ENCODE results near the gene ZFYVE28. TPM values are rescaled to one million over a fixed set of nuclear protein-coding genes. Genes with fewer than 3 reads are reported as not detected.
A peak's percentile ranks its signal among the peaks of the same experiment; 100 is the strongest.

Gene ZFYVE28
- total RNA-seq, 2 donors from 2014 or later: 49.4 to 63.6 TPM

DNA sequence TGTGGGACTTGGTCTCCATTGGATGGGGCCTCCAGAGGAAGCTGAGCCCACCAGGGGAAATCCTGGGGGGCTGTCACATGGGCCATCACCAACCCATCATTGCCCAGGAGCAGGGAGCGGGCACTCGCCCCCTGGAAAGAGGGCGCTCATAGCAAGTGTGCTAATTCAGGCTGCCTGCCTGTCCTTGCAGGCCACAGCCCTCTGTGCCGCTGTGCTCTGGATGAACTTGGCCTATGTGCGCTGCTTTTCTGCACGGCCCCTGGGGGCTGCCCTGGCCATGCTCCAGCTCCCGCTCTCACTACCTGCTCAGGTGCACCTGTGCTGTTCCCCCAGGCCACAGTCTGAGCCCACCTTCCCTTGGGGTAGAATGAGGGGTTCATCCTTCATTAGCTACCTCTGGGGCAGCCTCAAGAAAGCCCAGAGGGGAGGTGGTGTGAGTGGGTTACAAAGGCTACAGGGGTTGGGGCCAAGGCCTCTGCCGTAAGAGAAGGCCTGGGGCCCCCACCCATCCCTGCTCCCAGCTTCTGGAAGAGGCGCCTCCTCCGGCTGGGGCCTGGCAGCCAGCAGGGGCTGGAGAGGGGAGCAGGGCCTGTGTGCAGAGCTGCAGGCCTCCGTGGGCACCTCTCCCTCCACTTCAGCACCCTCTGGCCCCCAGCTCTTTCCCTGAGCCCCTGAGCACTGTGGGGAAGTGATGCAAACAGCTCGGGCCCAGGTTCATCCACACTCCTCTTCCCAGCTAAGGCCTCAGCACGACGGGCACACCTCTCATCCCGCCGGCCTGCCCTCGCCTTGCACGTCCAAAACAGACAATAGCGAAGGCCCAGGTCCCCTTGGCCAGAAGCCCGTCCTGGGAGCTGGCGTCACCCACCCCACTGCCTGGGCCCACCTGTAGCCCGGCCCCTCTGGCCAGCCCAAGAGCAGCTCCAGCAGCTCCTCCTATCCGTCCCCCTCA lies 9.2 kb upstream of the ZFYVE28 start:
- Mint-ChIP-seq H3K36me3 (ENCODE audit: low read depth) (no peaks in the 10 kb centered on the region), H3K27me3 (peaks cover 7% of the 10 kb centered on the region), H3K27ac (no peak overlapping the region), H3K4me3 (no peak overlapping the region), H3K4me1 (peaks cover 5% of the 10 kb centered on the region)
- H3K9me3 ChIP-seq (ENCODE audit: control insufficient read depth, low read length, poor library complexity, severe bottlenecking): no peaks in the 10 kb centered on the region
- DNase-seq (no peak), ATAC-seq (no peak)

DNA sequence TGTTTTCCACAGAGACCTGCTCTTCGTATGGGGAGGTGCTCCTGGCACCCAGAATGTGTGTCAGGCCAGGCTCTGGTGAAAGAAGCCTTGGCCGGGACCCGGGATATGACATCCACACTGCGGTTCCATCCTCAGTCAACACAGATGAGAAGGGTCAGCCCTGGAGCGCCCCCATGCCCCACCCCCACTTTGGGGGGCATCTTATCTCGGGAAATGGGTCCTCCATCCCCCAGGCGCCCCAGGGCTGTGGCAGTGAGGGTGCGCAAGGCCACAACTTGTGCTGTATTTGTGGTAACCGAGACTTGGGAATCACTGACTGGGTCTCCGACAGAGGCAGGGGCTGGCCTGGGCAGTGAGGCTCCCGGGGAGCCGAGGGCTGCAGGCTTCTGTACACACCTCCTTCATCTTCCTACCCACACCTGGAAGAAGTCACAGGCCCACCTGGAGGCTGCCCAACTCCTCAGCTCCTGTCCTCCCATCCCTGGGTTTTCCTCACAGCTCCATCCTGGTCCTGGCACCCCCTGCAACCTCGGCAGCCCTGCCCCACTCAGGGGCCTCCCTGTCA lies 8.3 kb upstream of the ZFYVE28 start:
- DNase-seq (no peak), ATAC-seq (no peak)
- no peaks in the 10 kb centered on the region for H3K36me3 Mint-ChIP-seq (ENCODE audit: low read depth)

GRCh38 chr4:2426069-2426397 lies 7.6 kb upstream of the ZFYVE28 start:
- Mint-ChIP-seq H3K27ac (no peak overlapping the region), H3K27me3 (peaks cover 7% of the 10 kb centered on the region), H3K4me1 (peaks cover 5% of the 10 kb centered on the region), H3K36me3 (ENCODE audit: low read depth) (no peaks in the 10 kb centered on the region), H3K4me3 (no peak overlapping the region)
- ATAC-seq (no peak), DNase-seq (no peak)
- H3K9me3 ChIP-seq (ENCODE audit: control insufficient read depth, low read length, poor library complexity, severe bottlenecking): no peaks in the 10 kb centered on the region

More for the DNA sequence above, 8.3 kb upstream of the ZFYVE28 start:
- peaks cover 7% of the 10 kb centered on the region for H3K27me3 Mint-ChIP-seq
- H3K4me1 Mint-ChIP-seq: peaks cover 5% of the 10 kb centered on the region
- no peak overlapping the region for H3K27ac Mint-ChIP-seq
- H3K9me3 ChIP-seq (ENCODE audit: control insufficient read depth, low read length, poor library complexity, severe bottlenecking): no peaks in the 10 kb centered on the region
- H3K4me3 Mint-ChIP-seq: no peak overlapping the region

DNA sequence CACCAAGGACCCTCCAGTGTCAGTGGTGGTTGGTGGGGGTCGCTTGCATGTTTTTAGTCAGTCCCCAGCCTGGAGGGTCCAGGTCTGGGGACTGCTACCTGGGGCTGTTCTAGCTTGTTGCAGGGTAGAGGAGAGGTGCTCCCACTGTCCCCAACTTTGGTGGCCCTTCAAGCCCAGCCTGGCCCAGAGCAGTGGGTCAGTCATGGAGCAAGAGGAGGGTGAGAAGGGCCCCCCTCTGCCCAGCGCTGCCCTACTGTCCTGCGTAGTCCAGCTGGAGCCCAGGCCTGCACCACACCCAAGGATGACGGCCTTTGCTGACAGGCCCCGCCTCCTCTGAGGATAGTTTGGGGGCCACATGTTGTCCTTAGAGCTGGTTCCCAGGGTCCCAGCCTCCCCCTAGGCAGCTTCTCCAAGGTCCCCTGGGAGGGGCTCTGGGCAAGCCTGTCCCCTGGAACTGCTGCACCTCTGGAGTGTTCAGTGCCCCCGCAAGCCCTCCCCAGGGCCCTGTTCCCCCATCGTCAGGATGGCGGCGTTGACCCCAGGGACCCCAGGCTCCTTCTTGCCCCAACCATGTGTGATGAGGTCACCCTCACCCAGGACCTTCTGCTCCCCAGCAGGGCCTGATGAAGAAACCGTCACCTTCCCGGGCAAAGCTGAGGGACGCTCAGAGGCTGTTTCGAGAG lies 7.1 kb upstream of the ZFYVE28 start:
- peak overlapping the region; percentile 19 for H3K27ac Mint-ChIP-seq
- H3K9me3 ChIP-seq (ENCODE audit: control insufficient read depth, low read length, poor library complexity, severe bottlenecking): no peaks in the 10 kb centered on the region
- peaks cover 5% of the 10 kb centered on the region for H3K4me1 Mint-ChIP-seq
- ATAC-seq (no peak), DNase-seq (no peak)
- no peaks in the 10 kb centered on the region for H3K36me3 Mint-ChIP-seq (ENCODE audit: low read depth)
- no peak overlapping the region for H3K4me3 Mint-ChIP-seq
- H3K27me3 Mint-ChIP-seq: peaks cover 7% of the 10 kb centered on the region

DNA sequence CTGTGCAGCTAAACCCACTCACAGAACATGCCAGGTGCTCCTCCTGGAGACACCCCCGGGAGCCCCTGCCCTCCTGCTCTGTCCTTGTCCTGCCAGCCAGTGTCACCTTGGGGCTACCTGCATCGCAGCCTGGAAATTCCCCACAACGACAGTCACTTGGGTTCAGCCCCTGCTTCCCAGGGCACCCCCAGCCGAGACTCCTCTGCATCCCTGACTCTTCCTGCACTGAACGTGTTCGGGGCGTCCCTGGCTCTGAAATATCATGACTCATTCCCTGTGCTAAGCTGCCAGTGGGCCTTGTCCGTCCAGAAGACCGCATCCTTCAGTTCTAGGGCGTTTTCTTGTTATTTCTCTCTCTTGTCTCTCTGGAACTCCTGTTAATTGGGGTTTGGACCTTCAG lies 6.1 kb upstream of the ZFYVE28 start:
- no peaks in the 10 kb centered on the region for H3K9me3 ChIP-seq (ENCODE audit: control insufficient read depth, low read length, poor library complexity, severe bottlenecking)
- Mint-ChIP-seq H3K36me3 (ENCODE audit: low read depth) (no peaks in the 10 kb centered on the region), H3K27ac (peak overlapping the region; percentile 19), H3K4me1 (peaks cover 13% of the 10 kb centered on the region), H3K4me3 (no peak overlapping the region), H3K27me3 (peaks cover 7% of the 10 kb centered on the region)
- no peak for ATAC-seq
- DNase-seq: no peak

DNA sequence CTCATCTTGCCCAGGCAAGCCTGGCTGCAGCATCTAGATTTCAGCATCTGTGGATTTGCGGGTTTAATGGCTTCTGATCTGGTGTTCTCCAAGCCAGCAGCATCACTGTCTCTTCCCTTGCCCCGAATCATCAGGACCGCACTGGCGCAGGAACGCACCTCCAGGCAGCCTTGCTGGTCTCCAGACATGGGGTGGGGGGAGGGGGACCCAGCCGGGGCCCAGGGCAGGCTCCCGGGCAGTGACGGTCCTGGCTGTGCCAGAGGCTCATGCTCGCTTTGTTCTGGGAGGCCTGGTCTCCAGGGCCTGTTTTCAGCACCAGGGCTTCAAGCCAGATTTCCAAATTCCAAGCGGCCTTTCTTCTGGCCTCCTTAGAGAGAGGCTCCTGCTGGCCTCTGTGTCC lies 5.2 kb upstream of the ZFYVE28 start:
- Mint-ChIP-seq H3K4me1 (peaks cover 19% of the 10 kb centered on the region), H3K27me3 (peaks cover 2% of the 10 kb centered on the region)
- no peak for DNase-seq

DNA sequence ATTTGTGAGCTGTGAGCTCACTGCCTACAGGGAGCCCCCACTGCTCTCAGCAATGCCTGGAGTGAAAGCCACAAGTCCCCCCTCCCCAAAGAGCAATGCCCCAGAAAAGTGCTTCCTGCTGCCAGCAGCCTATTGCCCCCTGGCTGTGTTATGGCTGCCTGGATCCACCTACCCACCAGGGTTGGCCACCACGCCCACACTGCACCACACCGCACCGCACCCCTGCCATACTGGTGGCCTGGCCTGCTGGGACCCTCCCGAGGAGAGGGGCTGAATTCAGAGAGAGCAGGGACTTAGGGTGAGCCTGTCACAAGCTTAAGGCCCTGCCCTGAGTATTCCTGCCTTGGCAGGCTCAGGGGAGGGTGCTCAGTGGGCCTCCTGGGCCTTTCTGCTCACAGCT lies 4.6 kb upstream of the ZFYVE28 start:
- H3K36me3 Mint-ChIP-seq (ENCODE audit: low read depth): no peaks in the 10 kb centered on the region
- H3K9me3 ChIP-seq (ENCODE audit: control insufficient read depth, low read length, poor library complexity, severe bottlenecking): no peaks in the 10 kb centered on the region
- H3K27ac Mint-ChIP-seq: no peak overlapping the region
- no peak overlapping the region for H3K4me3 Mint-ChIP-seq
- no peaks in the 10 kb centered on the region for H3K27me3 Mint-ChIP-seq
- H3K4me1 Mint-ChIP-seq: peaks cover 19% of the 10 kb centered on the region
- DNase-seq (no peak), ATAC-seq (no peak)

More for the DNA sequence above, 5.2 kb upstream of the ZFYVE28 start:
- H3K36me3 Mint-ChIP-seq (ENCODE audit: low read depth): no peaks in the 10 kb centered on the region
- no peak overlapping the region for H3K27ac Mint-ChIP-seq
- H3K4me3 Mint-ChIP-seq: no peak overlapping the region
- ATAC-seq: no peak
- H3K9me3 ChIP-seq (ENCODE audit: control insufficient read depth, low read length, poor library complexity, severe bottlenecking): no peaks in the 10 kb centered on the region

- no peak for DNase-seq
- H3K9me3 ChIP-seq (ENCODE audit: control insufficient read depth, low read length, poor library complexity, severe bottlenecking): no peaks in the 10 kb centered on the region
- H3K27me3 Mint-ChIP-seq: no peaks in the 10 kb centered on the region
- no peak overlapping the region for H3K4me3 Mint-ChIP-seq
- no peaks in the 10 kb centered on the region for H3K36me3 Mint-ChIP-seq (ENCODE audit: low read depth)
- no peak for ATAC-seq
- no peak overlapping the region for H3K27ac Mint-ChIP-seq
- H3K4me1 Mint-ChIP-seq: peaks cover 22% of the 10 kb centered on the region
Observed at GRCh38 chr4:2421928-2422327, 3.5 kb upstream of the ZFYVE28 start.

- no peaks in the 10 kb centered on the region for H3K9me3 ChIP-seq (ENCODE audit: control insufficient read depth, low read length, poor library complexity, severe bottlenecking)
- Mint-ChIP-seq H3K27me3 (no peaks in the 10 kb centered on the region), H3K27ac (peak overlapping the region; percentile 97), H3K4me1 (peaks cover 30% of the 10 kb centered on the region), H3K4me3 (peak overlapping the region; percentile 93), H3K36me3 (ENCODE audit: low read depth) (no peaks in the 10 kb centered on the region)
- no peak for ATAC-seq
- no peak for DNase-seq
Observed at GRCh38 chr4:2419814-2420213, 1.4 kb upstream of the ZFYVE28 start.

- H3K4me3 Mint-ChIP-seq: peak within 1 kb of the TSS; percentile 93
- no peaks in the 10 kb centered on the region for H3K36me3 Mint-ChIP-seq (ENCODE audit: low read depth)
- peak; percentile 96 to 99 (median 98) for DNase-seq
- peak within 1 kb of the TSS; percentile 97 for H3K27ac Mint-ChIP-seq
- H3K4me1 Mint-ChIP-seq: peaks cover 36% of the 10 kb centered on the region
- peak; percentile 90 for ATAC-seq
- H3K9me3 ChIP-seq (ENCODE audit: control insufficient read depth, low read length, poor library complexity, severe bottlenecking): no peaks in the 10 kb centered on the region
- no peaks in the 10 kb centered on the region for H3K27me3 Mint-ChIP-seq
Observed at GRCh38 chr4:2418650-2419571, 466 bp upstream of the ZFYVE28 start, which contains the start of gene CFAP99. Gene CFAP99 (plus strand): TSS chr4:2418955.

- Mint-ChIP-seq H3K27me3 (no peaks in the 10 kb centered on the region), H3K27ac (peak overlapping the region; percentile 67), H3K36me3 (ENCODE audit: low read depth) (no peaks in the 10 kb centered on the region), H3K4me1 (peaks cover 51% of the 10 kb centered on the region), H3K4me3 (peak overlapping the region; percentile 93)
- no peak for DNase-seq
- ATAC-seq: no peak
- no peaks in the 10 kb centered on the region for H3K9me3 ChIP-seq (ENCODE audit: control insufficient read depth, low read length, poor library complexity, severe bottlenecking)
Observed at GRCh38 chr4:2417226-2417764, 1.1 kb downstream of the ZFYVE28 start.

DNA sequence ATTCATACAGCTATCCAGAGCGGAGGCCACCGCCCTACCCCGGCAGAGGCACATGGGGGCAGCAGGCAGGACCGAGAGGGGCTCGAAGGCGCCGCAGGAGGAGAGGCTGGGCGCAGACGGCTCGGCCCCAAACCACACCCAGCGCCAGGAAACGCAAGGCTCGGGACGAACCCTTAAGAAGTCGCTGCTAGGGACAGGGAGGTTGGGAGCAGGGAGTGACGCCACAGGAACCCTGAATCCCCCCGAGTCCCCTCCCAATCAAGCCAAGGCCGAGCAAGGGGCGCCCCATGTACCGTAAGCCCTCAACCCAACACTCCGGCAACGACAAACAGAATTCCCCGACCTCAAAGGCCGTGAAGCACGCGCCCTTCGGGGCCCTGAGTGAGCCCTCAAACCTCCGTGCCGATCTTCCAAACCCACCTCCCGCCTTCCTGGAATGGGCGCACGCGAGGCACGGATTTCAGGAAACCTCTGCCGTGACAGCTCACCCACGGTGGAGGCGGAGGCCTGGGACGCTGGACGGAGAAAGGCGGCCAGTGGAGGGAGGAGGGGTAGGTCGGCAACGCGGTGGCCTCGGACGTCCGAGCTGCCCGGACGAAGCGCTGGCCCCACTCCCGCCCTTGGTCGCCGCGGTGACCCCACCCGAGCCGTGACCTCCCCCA lies 1.8 kb downstream of the ZFYVE28 start:
- H3K9me3 ChIP-seq (ENCODE audit: control insufficient read depth, low read length, poor library complexity, severe bottlenecking): no peaks in the 10 kb centered on the region
- Mint-ChIP-seq H3K27me3 (no peaks in the 10 kb centered on the region), H3K36me3 (ENCODE audit: low read depth) (no peaks in the 10 kb centered on the region), H3K27ac (peak overlapping the region; percentile 81), H3K4me3 (peak overlapping the region; percentile 90), H3K4me1 (peaks cover 53% of the 10 kb centered on the region)
- DNase-seq (no peak), ATAC-seq (no peak)
